Left lung (tissue), 10 donors: ENCODE results near the gene ARFIP1. TPM values are rescaled to one million over a fixed set of nuclear protein-coding genes. Genes with fewer than 3 reads are reported as not detected.

ENCODE experiments used
- ATAC-seq: fragments of 200-7000 bp; cut with Tn5 transposase; one replicate; pipeline ENCODE4 v1.9.1; 2020; ENCODE audit warnings: moderate library complexity
- DNase-seq, 4 donors: peaks; one replicate each; pipeline ENCODE4 v3.0.0-alpha.2; 2013 to 2020
- H3K27ac ChIP-seq, 2 donors: fragments of 200-600 bp; sonication (generic) in 1 of 2; one replicate each; pipeline versions ENCODE4 v1.5.0 to v1.8.0; 2020 to 2021
- H3K27me3 ChIP-seq, 2 donors: fragments of 200-600 bp; sonication (generic) in 1 of 2; one replicate each; pipeline versions ENCODE4 v1.5.0 to v1.8.0; 2020 to 2021
- H3K36me3 ChIP-seq, 2 donors: fragments of 200-600 bp; sonication (generic) in 1 of 2; one replicate each; pipeline versions ENCODE4 v1.5.0 to v1.8.0; 2020 to 2021
- H3K4me1 ChIP-seq, 2 donors: fragments of 200-600 bp; one replicate each; pipeline ENCODE4 v1.8.0; 2021
- H3K4me3 ChIP-seq, 2 donors: fragments of 200-600 bp; sonication (generic) in 1 of 2; one replicate each; pipeline versions ENCODE4 v1.5.0 to v1.8.0; 2020 to 2021; ENCODE audit warnings: mild to moderate bottlenecking in 1 of 2
- H3K9me3 ChIP-seq, 2 donors: fragments of 200-600 bp; sonication (generic) in 1 of 2; one replicate each; pipeline versions ENCODE4 v1.5.0 to v1.8.0; 2020 to 2021
- CTCF ChIP-seq, 2 donors: fragments of 200-600 bp; sonication (generic) in 1 of 2; IDR thresholded peaks; one replicate each; pipeline versions ENCODE4 v1.5.0 to v1.8.0; 2021; ENCODE audit warnings: antibody characterized with exemption in 2 of 2
- intact Hi-C, 2 donors: fragments of 100-400 bp; cut with DNase I; formaldehyde crosslinking; loops; one replicate each; pipeline versions ENCODE4 v1.11.2 to v1.14.2; 2022
- polyA plus RNA-seq, 6 donors: library from polyadenylated mRNA; unstranded; fragments of 120-200 nt; gene quantifications; one replicate each; pipeline ENCODE4 v1.2.1, GENCODE V29; 2013; ENCODE audit not compliant: insufficient read length in 6 of 6
- total RNA-seq, 2 donors: library from RNA; stranded (reverse); fragmentation: NEBNext Ultra II Directional; extraction: Animal tissue kit (Norgen Biotek cat#: 25700); gene quantifications; one replicate each; pipeline ENCODE4 v1.2.1, GENCODE V29; 2021
- donor health status: DM: no; HTN: yes; CAD: no.
- donor health status: DM: no; HTN: no; CAD: no.

ARFIP1 gene
- total and polyA plus RNA-seq, 8 donors, result 34.7 to 48.9 (median 45.5) TPM

DNA sequence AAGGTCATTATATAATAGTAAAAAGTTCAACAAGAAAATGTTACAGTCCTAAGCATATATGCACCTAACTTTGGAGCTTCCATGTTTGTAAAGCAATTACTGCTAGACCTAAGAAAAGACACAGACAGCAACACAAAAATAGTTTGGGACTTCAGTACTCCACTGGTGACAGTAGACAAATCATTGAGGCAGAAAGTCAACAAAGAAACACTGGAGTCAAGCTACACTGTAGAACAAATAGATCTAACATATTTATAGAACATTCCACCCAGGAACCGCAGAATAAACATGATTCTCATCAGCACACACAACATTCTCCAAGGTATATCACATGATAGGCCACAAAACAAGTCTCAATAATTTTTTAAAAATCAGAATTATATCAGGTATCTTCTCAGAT, 42.6 kb downstream of the ARFIP1 start:
- peaks cover 0 to 8% of the 10 kb centered on the region in 2 donors for H3K36me3 ChIP-seq
- ATAC-seq (no peak), DNase-seq (no peak)
- H3K4me3 ChIP-seq, result no peak overlapping the region
- H3K27ac ChIP-seq, result no peak overlapping the region
- intact Hi-C loops, result no loop called here
- H3K4me1 ChIP-seq, result peaks cover 0 to 4% of the 10 kb centered on the region in 2 donors
- no peaks in the 10 kb centered on the region for H3K27me3 ChIP-seq
- peaks cover 0 to 6% of the 10 kb centered on the region in 2 donors for H3K9me3 ChIP-seq
- TF ChIP-seq CTCF (IDR thresholded peaks at IDR 0.05), result no peak

DNA sequence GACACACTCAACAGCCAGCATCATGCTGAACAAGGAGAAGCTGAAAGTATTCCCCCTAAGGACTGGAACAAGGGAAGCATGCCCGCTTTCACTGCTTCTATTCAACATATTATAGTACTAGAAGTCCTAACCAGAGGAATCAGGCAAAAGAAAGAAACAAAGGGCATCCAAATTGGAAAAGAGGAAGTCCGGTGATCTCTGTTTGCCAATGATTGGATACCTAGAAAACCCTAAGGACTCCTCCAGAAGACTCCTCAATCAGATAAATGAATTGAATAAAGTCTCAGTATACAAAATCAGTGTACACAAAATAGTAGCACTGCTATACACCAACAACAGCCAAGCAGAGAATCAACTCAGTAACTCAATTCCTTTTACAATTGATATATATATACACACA, 44.8 kb downstream of the ARFIP1 start:
- peaks cover 0 to 6% of the 10 kb centered on the region in 2 donors for H3K36me3 ChIP-seq
- no peak overlapping the region for H3K4me3 ChIP-seq
- DNase-seq (no peak), ATAC-seq (no peak)
- no peaks in the 10 kb centered on the region for H3K27me3 ChIP-seq
- no peak for TF ChIP-seq CTCF (IDR thresholded peaks at IDR 0.05)
- H3K4me1 ChIP-seq, result no peaks in the 10 kb centered on the region
- no peak overlapping the region for H3K27ac ChIP-seq
- intact Hi-C loops, result no loop called here
- peaks cover 0 to 14% of the 10 kb centered on the region in 2 donors for H3K9me3 ChIP-seq

- Histone ChIP-seq H3K9me3 (peaks cover 0 to 14% of the 10 kb centered on the region in 2 donors), H3K36me3 (no peaks in the 10 kb centered on the region), H3K27me3 (no peaks in the 10 kb centered on the region), H3K4me1 (no peaks in the 10 kb centered on the region), H3K27ac (no peak overlapping the region), H3K4me3 (no peak overlapping the region)
- ATAC-seq (no peak), DNase-seq (no peak)
- no peak for TF ChIP-seq CTCF (IDR thresholded peaks at IDR 0.05)
- intact Hi-C loops, result no loop called here
Observed at GRCh38 chr4:152825336-152825735, 45.6 kb downstream of the ARFIP1 start.

- peaks cover 0 to 14% of the 10 kb centered on the region in 2 donors for H3K9me3 ChIP-seq
- no peaks in the 10 kb centered on the region for H3K4me1 ChIP-seq
- no peaks in the 10 kb centered on the region for H3K27me3 ChIP-seq
- H3K27ac ChIP-seq, result no peak overlapping the region
- H3K4me3 ChIP-seq, result no peak overlapping the region
- intact Hi-C loops, result no loop called here
- ATAC-seq, result no peak
- H3K36me3 ChIP-seq, result peaks cover 0 to 5% of the 10 kb centered on the region in 2 donors
- no peak for DNase-seq
- TF ChIP-seq CTCF (IDR thresholded peaks at IDR 0.05), result no peak
Observed at GRCh38 chr4:152828122-152828521, 48.4 kb downstream of the ARFIP1 start.

GRCh38 chr4:152831416-152831815, 51.7 kb downstream of the ARFIP1 start:
- H3K27ac ChIP-seq, result no peak overlapping the region
- H3K9me3 ChIP-seq, result peaks cover 0 to 12% of the 10 kb centered on the region in 2 donors
- ATAC-seq (no peak), DNase-seq (no peak)
- no peaks in the 10 kb centered on the region for H3K4me1 ChIP-seq
- no peak for TF ChIP-seq CTCF (IDR thresholded peaks at IDR 0.05)
- H3K27me3 ChIP-seq, result no peaks in the 10 kb centered on the region
- intact Hi-C loops, result no loop called here
- peaks cover 0 to 15% of the 10 kb centered on the region in 2 donors for H3K36me3 ChIP-seq
- H3K4me3 ChIP-seq, result no peak overlapping the region
